Middle frontal gyrus (tissue), 1 donor: Measurements from ENCODE around the gene AGTR1.
"Not testable (repeated sequence)": the region's sequence is repeated elsewhere in the genome, so short reads cannot be mapped to it uniquely, and the experiment has no call there.

Source experiments
- DNase-seq: peaks from one replicate; pipeline ENCODE4 v3.0.0-alpha.2; 2015; ENCODE audit warnings: low spot score; ENCODE audit errors: extremely low spot score

Gene AGTR1

GRCh38 chr3:148718982-148719862 lies 21.5 kb downstream of the AGTR1 start:
- no peak for DNase-seq

DNA sequence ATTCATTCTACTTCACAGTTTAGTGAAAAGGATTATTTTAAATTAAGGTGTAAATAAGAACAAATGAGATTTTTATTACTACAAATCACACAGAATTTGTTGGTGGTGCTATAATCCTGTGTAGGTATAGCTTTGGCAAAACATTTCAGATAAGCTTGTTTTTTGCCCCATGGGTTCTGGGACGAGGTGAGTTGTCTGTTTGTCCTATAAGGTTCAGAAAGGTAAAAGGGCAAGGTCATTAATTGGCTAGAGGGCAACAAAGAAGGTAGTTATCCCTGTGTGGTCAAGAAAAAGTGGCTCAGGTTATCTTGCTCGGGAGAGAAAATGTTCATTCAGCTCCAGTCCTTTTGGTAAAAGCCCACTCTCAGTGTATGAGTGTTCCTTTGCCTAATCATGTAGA lies 23.2 kb downstream of the AGTR1 start:
- no peak for DNase-seq

DNA sequence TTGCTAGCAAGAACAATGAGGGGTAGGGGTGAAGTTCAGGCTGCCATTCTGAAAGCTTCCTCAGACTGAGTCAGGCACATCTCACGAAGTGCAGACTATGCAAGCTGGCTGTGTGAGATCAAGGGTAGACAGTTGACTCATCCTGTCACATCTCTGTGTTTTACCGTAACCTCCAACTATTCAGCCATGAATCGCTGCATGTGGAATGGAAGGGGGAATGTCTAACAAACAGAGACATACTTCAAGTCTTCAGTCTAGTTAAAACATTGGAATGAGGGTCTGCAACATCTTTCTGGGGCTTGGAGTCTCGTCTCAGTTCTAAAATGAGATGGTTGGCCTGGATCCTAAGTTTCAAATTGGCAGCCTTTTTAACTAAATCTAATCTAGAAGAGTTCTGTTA lies 25.9 kb downstream of the AGTR1 start:
- DNase-seq: no peak

DNA sequence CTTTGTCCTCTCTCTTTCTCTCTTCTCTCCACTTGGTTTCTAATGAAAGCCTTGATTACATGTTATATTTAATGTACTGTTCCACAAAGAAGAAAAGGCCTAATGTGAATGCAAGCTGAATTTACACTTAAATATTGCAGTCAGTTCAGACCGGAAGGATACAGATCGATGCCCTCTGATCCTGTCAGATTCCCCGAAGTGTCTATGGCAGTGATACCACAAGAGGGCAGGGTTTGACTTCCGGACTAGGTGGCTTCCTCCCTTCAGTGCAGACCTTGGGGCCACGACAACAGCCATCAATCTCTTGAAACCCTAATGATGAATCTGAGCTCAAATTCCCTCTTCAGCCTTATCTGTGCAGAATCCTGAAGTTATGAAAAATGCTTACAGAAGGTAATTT lies 29.5 kb downstream of the AGTR1 start:
- peak; percentile 39 for DNase-seq

DNA sequence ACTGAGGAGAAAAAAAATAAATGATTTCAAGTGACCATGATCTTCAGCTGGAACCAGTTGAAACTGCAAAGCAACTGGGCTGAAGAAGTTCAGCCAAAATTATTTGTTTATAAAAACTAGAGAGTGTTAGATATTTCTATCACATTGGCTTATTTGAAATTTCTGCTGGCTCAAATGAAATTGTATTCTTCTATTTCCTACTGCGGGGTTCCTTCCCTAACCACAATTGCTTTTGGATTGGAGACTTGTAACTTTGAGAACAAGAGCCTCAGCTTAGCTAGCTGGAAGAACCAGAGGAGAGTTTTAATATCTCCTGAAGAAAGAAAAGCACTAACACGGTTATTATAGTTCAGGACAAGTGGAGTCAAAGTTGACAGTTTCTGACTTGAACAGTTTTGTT lies 31.1 kb downstream of the AGTR1 start:
- DNase-seq: no peak

- no peak for DNase-seq
Measured at GRCh38 chr3:148729476-148730055, 31.9 kb downstream of the AGTR1 start.

DNA sequence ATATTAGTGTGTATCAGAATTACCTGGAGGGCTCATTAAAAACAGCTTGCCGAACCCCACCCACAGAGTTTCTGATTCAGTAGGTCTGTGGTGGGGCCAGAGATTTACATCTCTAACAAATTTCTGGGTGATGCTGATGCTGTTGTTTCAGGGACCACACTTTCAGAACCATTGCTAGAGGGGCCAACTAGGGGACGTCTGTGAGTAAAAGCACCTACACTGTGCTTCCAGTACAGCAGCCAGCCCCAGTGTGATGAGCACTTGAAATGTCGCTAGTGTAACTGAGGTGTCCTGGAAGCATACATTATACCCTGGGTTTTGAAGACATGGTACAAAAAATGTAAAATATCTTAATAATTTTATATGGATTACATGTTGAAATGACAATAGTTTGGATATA lies 33.0 kb downstream of the AGTR1 start:
- no peak for DNase-seq

DNA sequence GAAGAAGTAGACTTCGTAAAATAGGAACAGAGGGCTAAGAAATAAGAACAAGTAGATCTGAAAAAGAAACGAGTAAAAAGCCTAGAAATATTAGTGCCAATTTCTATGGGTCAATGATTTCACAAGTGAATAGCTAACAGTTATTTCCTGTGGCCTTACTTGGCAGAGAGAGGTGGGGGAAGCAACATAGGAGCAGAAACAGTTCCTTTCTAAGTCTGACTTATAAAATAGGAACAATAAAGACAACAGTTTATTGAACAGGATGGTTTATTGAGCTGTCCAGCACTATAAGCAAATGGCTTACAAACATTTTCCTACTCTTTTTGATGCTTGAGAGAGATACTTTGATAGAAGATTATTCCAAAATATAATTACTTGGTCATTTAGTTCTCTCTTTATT lies 37.9 kb downstream of the AGTR1 start:
- DNase-seq: no peak

DNA sequence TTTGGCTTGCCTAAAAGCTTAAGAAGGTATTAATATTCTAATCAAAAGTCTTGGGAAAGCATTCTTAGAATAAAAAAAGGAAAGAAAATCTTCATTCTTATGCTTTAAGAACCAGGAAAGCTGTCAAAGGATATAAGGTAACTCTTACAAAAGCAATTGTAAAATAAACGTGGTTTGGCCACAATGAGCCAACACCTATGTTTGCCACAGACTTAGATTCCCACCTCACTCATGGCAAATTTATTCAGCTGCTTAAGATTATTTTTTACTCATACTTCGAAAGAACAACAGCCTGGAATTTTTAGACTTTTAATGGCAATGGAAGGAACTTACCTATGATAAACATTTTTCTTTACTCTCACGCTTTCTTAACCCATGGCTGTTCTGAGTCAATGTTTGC lies 38.4 kb downstream of the AGTR1 start:
- DNase-seq: no peak

- no peak for DNase-seq
Measured at GRCh38 chr3:148737104-148737530, 39.4 kb downstream of the AGTR1 start.

DNA sequence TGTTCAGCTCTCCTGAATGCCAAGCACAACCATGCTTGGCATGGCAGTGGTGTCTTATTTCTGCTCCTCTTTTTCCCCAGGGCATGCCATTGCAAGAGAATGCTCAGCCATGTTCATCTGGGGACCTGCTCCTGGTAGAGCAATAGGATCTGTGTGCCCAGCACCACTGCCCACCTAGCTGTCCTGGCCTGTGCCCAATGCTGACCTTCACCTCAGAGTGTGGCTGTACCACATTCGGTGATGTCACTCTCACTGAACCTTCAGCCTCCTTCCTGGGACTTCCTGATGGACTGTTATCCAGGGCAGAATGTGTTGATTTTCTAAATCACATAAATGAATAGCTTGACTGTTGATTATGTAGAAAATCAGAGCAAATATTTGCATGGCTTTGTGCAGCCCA lies 42.0 kb downstream of the AGTR1 start:
- no peak for DNase-seq

DNA sequence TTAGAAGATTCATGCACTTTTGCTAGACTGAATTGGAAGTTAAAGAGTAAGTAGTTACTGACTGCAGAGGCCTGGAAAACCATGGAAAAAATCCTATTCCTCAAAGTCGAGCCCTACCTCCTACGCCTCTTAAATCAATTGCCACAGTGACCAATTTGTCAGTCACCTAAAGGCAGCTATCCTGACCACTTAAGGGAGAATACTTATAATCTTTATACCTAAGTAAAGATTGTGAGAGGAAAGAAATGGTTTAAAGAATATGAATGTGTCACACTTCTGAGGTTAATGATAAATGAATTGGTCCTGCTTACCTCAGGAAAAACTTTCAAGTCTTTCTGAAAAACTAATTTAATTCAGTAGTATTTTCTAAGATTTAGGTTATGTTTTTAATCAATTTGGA lies 42.6 kb downstream of the AGTR1 start:
- no peak for DNase-seq

DNA sequence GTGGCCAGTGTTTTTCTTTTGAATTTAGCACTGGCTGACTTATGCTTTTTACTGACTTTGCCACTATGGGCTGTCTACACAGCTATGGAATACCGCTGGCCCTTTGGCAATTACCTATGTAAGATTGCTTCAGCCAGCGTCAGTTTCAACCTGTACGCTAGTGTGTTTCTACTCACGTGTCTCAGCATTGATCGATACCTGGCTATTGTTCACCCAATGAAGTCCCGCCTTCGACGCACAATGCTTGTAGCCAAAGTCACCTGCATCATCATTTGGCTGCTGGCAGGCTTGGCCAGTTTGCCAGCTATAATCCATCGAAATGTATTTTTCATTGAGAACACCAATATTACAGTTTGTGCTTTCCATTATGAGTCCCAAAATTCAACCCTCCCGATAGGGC lies 43.5 kb downstream of the AGTR1 start:
- no peak for DNase-seq

- no peak for DNase-seq
Measured at GRCh38 chr3:148742118-148742517, 44.4 kb downstream of the AGTR1 start.

DNA sequence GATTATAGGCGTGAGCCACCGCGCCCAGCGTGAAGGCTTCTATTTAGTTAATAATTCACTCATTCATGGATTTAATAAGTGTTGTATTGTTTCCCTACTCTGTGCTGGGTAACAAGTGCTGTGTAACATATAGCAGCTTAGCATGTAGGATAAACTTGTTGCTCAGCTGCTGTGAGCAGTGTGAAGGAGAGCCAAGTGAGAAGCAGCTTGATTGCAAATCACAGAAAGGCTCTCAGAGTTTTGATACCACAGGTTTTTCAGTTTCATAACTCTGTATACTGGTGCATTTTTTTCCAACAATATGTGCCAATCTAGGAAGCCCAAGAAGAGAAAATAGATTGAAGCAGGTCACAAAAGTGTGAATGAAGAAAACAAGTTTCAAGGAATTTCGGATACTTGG lies 48.4 kb downstream of the AGTR1 start:
- DNase-seq: no peak

DNA sequence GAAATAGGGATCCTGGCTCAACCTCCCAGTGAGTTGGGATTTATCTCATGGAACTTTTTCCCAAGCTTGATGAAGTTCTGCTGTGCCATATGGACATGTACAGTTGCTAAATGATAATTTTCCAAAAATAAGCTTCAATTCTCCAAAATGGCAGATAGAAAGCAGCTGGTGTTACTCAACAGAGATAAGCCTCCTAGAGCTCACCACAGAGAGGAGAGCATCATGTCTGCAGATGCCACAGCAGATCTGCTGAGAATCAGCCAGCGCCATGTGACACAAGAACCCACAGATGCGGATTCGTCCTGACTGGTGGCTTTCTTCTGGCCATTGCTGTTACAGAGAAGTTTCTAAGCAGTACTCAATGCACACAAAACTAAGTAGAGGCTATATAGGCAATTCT lies 50.6 kb downstream of the AGTR1 start:
- DNase-seq: peak; percentile 12

GRCh38 chr3:148750296-148750695 lies 52.6 kb downstream of the AGTR1 start:
- DNase-seq: no peak

DNA sequence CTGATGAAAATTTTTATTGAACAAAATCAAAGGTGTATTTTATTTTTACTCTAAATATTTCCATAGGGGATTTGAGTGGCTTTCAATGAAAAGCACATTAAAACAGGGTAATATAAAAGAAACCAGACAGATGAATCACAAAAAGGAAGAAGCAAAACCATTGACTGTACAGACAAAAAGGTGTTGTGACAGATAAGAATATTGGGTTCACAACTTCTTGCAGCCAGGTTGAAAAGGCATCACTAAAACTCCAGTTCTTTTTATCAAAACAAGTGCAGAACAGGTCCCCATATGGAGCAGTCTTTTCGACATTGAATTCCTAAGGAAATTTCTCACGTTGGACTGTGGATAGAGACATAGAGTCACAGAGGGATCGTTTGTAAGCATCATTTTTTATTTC lies 53.8 kb downstream of the AGTR1 start:
- DNase-seq: no peak

- DNase-seq: not testable (repeated sequence)
Measured at GRCh38 chr3:148753385-148753784, 55.7 kb downstream of the AGTR1 start.

- DNase-seq: no peak
Measured at GRCh38 chr3:148755570-148755969, 57.9 kb downstream of the AGTR1 start.

GRCh38 chr3:148756311-148756710 lies 58.6 kb downstream of the AGTR1 start:
- no peak for DNase-seq

DNA sequence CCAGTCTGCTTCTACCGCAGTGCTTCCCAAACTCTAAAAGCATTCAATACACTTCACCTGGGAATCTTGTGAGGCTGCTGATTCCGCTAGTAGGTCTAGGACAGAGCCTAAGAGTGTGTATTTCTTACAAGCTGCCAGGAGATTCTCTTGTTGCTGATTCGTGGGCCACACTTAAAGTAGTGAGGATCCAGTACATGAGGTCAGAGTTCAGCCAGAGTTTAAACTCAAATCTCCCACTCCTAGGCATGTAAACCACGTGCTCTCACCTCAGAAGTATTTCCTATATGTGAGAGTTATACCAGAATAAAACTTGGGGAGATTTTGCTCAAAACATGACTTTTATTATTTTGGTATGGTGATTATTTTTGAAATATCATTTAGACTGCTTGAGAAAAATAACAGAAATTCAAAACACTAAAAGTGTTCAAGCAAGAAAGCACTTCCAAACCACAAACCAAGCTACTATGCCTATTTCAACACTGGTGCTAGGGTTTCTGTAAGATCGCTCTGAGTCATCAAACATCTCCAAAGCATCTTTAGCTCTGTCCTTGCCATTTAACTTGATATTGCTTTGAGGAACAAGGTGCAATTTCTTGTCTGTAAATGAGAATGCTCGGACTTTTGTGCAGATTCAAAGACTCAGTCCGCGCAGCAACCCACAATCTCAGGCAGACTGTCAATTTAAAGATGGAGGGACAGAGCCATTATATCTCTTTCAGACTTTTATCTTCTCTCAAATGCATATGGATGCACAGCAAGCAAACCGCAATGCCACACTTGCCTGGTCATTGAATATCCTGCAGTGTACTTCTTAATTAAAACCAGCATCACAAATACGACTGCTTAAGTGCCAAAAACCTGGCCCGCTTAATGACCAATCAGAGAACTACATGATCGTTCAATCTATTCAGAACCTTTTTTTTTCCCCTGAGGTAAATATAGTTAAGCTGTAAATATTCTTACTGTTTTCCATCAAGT lies 59.8 kb downstream of the AGTR1 start:
- no peak for DNase-seq
